NCI-H526 treated with DMSO at 0.1 percent for 48 hours (cell line): ENCODE data around the gene ADGRF4.

Experiments used
- DNase-seq: peaks from one replicate; lab custom pipeline; 2025; lab: John Stamatoyannopoulos, UW

Gene ADGRF4

DNA sequence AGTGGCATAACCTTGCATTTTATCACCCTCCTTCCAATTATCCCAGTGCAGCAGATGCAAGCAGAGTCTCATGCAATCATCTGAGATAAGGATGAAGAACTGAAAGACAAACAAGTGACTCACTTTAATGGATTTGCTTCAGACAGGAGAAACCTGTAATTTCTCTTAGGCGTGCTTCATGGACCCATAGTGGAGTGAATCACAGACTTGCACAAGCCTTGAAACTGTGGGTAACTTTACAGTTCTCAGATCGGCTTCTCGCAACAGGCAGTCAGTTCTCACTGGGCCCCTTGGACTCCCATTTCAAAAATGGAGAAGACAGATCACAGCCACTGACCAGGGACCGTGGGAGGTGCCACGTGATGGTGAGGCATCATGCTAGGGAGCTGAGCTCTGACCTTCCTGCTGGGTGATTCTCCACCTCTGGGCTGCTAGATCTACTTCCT, at the start of gene ADGRF4:
ADGRF4 (plus strand) TSS at position 239 of the 446 bp plus-strand sequence. CDS start 8,666 bp downstream, outside the sequence.
- no peak for DNase-seq

GRCh38 chr6:47650553-47651432, 47.6 kb upstream of the ADGRF4 start:
- DNase-seq, result no peak

GRCh38 chr6:47651505-47651944, 46.9 kb upstream of the ADGRF4 start:
- no peak for DNase-seq

GRCh38 chr6:47653706-47654105, 44.7 kb upstream of the ADGRF4 start:
- DNase-seq, result no peak

GRCh38 chr6:47654255-47654654, 44.1 kb upstream of the ADGRF4 start:
- DNase-seq, result no peak

DNA sequence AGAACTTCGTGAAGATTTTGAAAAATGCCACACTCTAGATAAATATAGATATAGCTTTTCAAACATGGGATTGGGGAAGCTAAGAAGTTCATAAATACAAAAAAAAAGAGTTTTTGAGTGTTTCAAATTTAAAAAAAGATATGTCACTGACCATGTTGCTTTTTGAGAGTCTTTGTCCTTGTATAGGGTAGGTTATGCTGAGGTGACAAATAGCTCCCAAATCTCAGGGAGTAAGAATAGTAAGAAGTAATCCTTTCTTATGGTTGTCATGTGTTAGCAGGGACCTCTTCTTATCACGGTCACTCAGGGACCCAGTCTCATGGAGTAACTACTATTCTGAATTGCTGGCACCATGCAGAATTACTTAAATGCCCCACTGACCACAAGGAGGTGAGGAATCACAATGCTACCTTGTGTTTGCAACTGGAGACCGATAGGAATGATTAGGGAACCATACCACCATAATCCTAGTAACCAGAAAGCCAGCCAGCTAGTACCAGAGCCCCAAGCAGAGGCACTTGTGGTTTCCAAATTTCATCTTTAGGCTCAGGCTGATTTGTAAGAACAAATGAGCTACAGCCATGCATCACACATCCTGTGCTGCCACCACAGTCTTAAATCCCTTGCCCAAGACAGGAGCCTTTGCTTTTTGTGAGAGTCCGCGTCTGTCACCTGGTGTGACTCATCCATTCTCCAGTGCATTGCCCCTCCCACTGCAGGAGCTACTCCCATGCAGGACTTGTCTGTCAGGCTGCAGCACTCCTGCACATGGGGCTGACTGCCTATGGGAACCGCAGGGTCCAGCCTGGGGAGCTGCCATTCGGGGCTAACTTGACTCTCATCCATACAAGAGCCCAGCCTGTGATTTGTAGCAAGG, 42.4 kb upstream of the ADGRF4 start:
- DNase-seq, result no peak

- DNase-seq, result no peak
Measured at GRCh38 chr6:47661960-47662359, 36.4 kb upstream of the ADGRF4 start.

DNA sequence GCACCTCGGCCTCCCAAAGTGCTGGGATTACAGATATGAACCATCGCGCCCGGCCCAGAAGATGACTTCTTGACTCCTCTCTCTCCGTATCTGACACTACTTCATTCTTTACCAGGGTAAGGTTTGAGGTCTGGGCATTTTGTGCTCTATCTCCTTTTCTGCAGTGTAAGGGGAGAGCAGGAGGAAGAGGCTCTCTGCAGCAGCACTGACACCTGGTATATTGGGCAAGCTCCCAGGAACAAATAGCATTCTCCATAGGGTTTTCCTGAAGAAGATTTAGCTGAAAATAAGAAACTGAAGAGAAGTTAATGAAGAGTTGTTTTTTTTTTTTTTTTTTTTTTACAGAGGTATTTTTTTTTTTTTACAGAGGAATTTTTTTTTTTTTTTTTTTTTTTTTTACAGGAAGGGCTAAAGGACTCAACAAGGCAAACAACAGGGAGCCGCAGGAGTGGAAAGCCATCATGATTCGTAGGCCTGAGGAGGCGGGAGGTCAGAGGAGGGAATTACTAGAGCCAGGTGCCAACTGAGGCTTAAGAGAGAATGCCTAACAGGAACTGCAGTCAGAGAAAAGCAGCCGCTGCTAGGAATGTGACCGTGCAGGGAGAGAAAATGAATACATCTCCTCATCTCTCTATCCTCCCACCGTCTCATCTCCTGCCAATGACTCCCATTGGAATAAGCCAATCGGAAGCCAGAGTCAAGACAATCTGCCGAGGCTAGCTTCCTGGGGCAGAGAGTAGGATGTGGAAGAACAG, 34.7 kb upstream of the ADGRF4 start:
- DNase-seq, result no peak

DNA sequence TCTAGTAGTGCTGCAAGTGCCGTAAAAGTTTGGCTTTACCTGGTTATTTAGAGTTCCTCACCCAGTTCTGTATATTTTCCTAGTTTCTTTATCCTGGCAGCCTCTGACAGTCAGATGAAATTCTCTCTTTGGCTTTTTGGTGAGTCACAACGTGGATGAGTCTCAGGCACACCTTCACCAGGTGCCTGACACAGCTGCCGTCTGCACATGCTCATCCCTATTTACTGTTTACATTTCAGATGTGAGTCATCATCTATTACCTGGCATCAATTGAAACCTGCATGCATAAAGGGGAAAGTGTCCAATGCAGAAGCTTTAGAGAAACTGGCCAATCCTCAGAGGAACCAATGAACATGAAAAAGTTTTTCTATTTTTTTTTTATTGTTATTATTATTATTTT, 33.3 kb upstream of the ADGRF4 start:
- DNase-seq, result no peak

GRCh38 chr6:47669684-47670513, 28.5 kb upstream of the ADGRF4 start:
- no peak for DNase-seq

DNA sequence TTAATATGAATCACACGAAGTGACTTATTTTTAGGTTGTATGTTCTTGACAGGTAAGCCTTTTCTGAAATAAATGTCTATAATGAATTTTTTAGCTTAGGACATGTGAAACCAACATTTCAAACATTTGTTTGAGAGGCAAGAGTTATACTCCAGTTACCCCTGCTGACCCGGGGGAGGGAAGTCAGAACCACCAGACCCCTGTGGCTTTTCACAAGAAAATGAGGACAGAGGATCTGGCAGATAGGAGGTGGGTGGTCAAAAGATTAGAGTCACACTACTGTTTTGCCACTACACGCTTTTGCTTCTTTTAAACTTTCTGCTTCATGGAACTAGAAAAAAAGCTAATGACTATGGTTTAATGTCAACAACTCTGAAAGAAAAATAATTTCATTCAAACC, 27.5 kb upstream of the ADGRF4 start:
- DNase-seq, result no peak

GRCh38 chr6:47671777-47672176, 26.6 kb upstream of the ADGRF4 start:
- no peak for DNase-seq

GRCh38 chr6:47672816-47673215, 25.6 kb upstream of the ADGRF4 start:
- DNase-seq, result no peak

DNA sequence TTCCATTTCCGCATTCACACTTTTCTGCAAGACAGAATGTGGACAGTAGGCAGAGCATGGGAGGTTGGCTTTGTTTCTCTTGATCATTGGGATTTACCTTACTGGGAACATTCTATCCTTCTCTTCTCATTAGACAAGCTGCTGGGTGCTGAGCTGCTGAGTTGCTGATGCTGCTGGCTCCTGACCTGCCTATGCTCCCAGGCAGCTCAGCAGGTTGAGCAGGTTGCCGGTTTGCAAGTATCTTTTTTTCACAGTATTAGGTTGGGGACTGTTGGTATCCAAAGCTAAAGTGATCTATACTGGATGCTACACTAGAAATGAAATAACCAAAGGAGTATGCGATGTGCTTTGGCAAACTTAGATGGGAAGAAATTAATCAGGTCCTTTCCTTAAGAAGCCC, 23.7 kb upstream of the ADGRF4 start:
- DNase-seq, result no peak

- no peak for DNase-seq
Measured at GRCh38 chr6:47677381-47678100, 20.8 kb upstream of the ADGRF4 start.

DNA sequence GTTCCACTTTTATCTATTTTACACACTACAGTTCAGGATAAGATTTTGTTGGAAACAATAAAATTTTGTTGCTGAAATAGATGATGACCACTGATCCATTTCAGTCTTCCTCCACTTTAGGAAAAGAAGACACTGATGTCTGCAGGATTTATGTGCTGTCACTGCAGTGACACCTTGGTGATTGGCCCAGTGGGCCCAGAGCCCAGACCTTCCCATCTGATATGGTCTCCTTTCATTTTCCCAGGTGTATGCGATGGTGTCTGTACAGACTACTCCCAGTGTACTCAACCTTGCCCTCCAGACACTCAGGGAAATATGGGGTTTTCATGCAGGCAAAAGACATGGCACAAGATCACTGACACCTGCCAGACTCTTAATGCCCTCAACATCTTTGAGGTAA, 19.6 kb upstream of the ADGRF4 start:
- DNase-seq, result no peak

DNA sequence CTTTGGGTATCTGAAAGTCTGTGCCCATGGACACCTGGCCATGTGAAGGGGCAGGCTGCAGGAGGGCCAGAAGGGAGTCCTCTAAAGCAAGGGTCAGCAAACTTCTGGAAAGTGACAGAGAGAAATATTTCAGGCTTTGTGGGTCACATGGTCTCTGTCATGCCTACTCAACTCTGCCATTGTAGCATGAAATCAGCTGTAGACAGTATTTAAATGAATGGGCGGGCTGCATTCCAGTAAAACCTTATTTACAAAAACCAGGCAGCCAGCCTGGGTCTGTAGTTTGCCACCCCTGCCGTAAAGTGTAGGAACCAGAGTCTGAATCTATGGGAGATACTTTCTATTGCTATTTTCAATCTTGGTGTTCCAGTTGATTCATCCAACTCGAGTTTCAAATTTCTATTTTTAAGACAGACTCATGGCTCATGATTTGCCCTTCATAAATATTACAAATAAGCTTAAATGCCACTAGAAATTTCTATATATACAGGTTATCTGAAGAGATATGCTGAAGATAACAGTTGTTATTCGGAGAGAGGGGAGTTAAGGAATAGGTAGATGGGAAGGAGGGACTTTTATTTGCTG, 19.0 kb upstream of the ADGRF4 start:
- DNase-seq, result no peak

GRCh38 chr6:47680051-47680450, 18.3 kb upstream of the ADGRF4 start:
- DNase-seq, result no peak

DNA sequence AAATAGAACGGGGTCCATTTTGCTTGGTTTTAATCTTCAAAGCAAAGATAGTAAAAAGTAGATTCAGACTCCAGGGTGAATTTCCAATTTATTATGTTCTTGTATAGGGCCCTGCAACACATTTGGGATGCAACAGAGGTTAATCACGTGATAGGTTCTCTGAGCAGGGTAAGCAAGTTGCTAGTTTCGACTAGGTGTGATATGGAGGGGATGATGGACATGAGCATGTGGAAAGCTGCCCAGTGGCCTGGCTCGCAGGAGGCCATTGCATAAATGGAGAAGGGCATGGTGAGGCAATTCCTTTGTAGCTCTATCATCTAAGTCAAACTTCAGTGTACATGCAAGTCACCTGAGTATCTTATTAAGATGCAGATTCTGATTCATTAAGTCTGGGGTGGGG, 17.7 kb upstream of the ADGRF4 start:
- no peak for DNase-seq
